H9 (cell line): ENCODE data around the gene EMX2. TPM values are rescaled to one million over a fixed set of nuclear protein-coding genes. Genes with fewer than 3 reads are reported as not detected.

Experiments used
- DNase-seq: peaks from one replicate; pipeline ENCODE4 v3.0.0-alpha.2; 2017
- H2AFZ ChIP-seq: one replicate; pipeline ENCODE4 v1.6.1; 2013; ENCODE audit warnings: mild to moderate bottlenecking, low read length, control low read depth, moderate library complexity
- H2AK5ac ChIP-seq: 2 replicates; pipeline ENCODE4 v1.6.1; 2013; ENCODE audit warnings: low read length, control low read depth, mixed read lengths; ENCODE audit not compliant: insufficient read length
- H2BK120ac ChIP-seq: one replicate; pipeline ENCODE4 v1.6.1; 2013; ENCODE audit warnings: low read depth, mild to moderate bottlenecking, low read length, control low read depth, inconsistent platforms; ENCODE audit not compliant: poor library complexity, severe bottlenecking
- H2BK12ac ChIP-seq: 2 replicates; pipeline ENCODE4 v1.6.1; 2013; ENCODE audit warnings: low read length, control low read depth, mixed read lengths, low read depth; ENCODE audit not compliant: insufficient read length
- H2BK15ac ChIP-seq: 2 replicates; pipeline ENCODE4 v1.6.1; 2013; ENCODE audit warnings: low read depth, low read length, control low read depth
- H2BK20ac ChIP-seq: one replicate; pipeline ENCODE4 v1.6.1; 2013; ENCODE audit warnings: low read depth, mild to moderate bottlenecking, low read length, control low read depth, inconsistent platforms; ENCODE audit not compliant: poor library complexity, severe bottlenecking
- H2BK5ac ChIP-seq: 2 replicates; pipeline ENCODE4 v1.6.1; 2013; ENCODE audit warnings: low read length, control low read depth, mixed read lengths; ENCODE audit not compliant: insufficient read length
- H3K14ac ChIP-seq: 2 replicates; pipeline ENCODE4 v1.6.1; 2013; ENCODE audit warnings: low read length, control low read depth; ENCODE audit not compliant: insufficient read depth
- H3K18ac ChIP-seq: 2 replicates; pipeline ENCODE4 v1.6.1; 2013; ENCODE audit warnings: low read depth, mild to moderate bottlenecking, mixed read lengths, low read length, control low read depth; ENCODE audit not compliant: insufficient read length
- H3K23ac ChIP-seq: 2 replicates; pipeline ENCODE4 v1.6.1; 2013; ENCODE audit warnings: low read length, control low read depth, mixed read lengths, low read depth; ENCODE audit not compliant: insufficient read length
- H3K23me2 ChIP-seq: 2 replicates; pipeline ENCODE4 v1.6.1; 2013; ENCODE audit warnings: low read depth, mild to moderate bottlenecking, mixed read lengths, low read length, control low read depth; ENCODE audit not compliant: insufficient read length, poor library complexity, severe bottlenecking
- H3K27ac ChIP-seq: 2 replicates; pipeline ENCODE4 v1.5.1; 2013; ENCODE audit warnings: low read length, control low read depth, mixed read lengths, low read depth; ENCODE audit not compliant: insufficient read length
- H3K27me3 ChIP-seq: 2 replicates; pipeline ENCODE4 v1.6.1; 2013; ENCODE audit warnings: low read length, control low read depth, inconsistent platforms; ENCODE audit not compliant: insufficient read depth
- H3K4ac ChIP-seq: 2 replicates; pipeline ENCODE4 v1.6.1; 2013; ENCODE audit warnings: low read depth, mild to moderate bottlenecking, control low read depth, inconsistent platforms, low read length, moderate library complexity
- H3K4me1 ChIP-seq: 2 replicates; pipeline ENCODE4 v1.6.1; 2013; ENCODE audit warnings: low read length, control low read depth, inconsistent platforms; ENCODE audit not compliant: insufficient read depth
- H3K4me2 ChIP-seq: 2 replicates; pipeline ENCODE4 v1.6.1; 2013; ENCODE audit warnings: low read length, control low read depth, mixed read lengths; ENCODE audit not compliant: insufficient read length, insufficient read depth
- H3K56ac ChIP-seq: 2 replicates; pipeline ENCODE4 v1.6.1; 2013; ENCODE audit warnings: low read depth, mild to moderate bottlenecking, mixed read lengths, low read length, control low read depth; ENCODE audit not compliant: insufficient read length
- H3K79me1 ChIP-seq: 2 replicates; pipeline ENCODE4 v1.6.1; 2013; ENCODE audit warnings: low read depth, mild to moderate bottlenecking, moderate library complexity, low read length, control low read depth, inconsistent platforms; ENCODE audit not compliant: insufficient read depth, poor library complexity, severe bottlenecking
- H3K79me2 ChIP-seq: 2 replicates; pipeline ENCODE4 v1.6.1; 2013; ENCODE audit warnings: low read length, control low read depth, inconsistent platforms; ENCODE audit not compliant: insufficient read depth
- H3K9ac ChIP-seq: 2 replicates; pipeline ENCODE4 v1.6.1; 2013; ENCODE audit warnings: low read length, control low read depth, mixed read lengths; ENCODE audit not compliant: insufficient read length; ENCODE audit errors: extremely low read depth
- H3K9me3 ChIP-seq: one replicate; pipeline ENCODE4 v1.6.1; 2013; ENCODE audit warnings: low read depth, low read length, inconsistent platforms; ENCODE audit not compliant: control insufficient read depth
- H3T11ph ChIP-seq: one replicate; pipeline ENCODE4 v1.6.1; 2013; ENCODE audit warnings: mild to moderate bottlenecking, low read length, control low read depth, inconsistent platforms
- H4K20me1 ChIP-seq: one replicate; pipeline ENCODE4 v1.6.1; 2013; ENCODE audit not compliant: control insufficient read depth, insufficient read length, insufficient read depth
- H4K5ac ChIP-seq: 2 replicates; pipeline ENCODE4 v1.6.1; 2013; ENCODE audit warnings: low read depth, mild to moderate bottlenecking, mixed read lengths, low read length, control low read depth; ENCODE audit not compliant: insufficient read length
- H4K8ac ChIP-seq: replicated peaks from 2 replicates; pipeline ENCODE4 v1.6.1; 2013; ENCODE audit warnings: low read length, control low read depth, mixed read lengths, low read depth; ENCODE audit not compliant: insufficient read length
- H4K91ac ChIP-seq: 2 replicates; pipeline ENCODE4 v1.6.1; 2013; ENCODE audit warnings: low read depth, mild to moderate bottlenecking, moderate library complexity, mixed read lengths, low read length, control low read depth; ENCODE audit not compliant: insufficient read length
- H3K27ac Mint-ChIP-seq, 3 experiments: 2 replicates in 2 of 3; 3 replicates in 1 of 3; pipeline ENCODE4 v1.8.0; 2020 to 2021; ENCODE audit warnings: mixed read lengths in 3 of 3, mild to moderate bottlenecking in 1 of 3, moderate library complexity in 1 of 3
- H3K27me3 Mint-ChIP-seq: 2 replicates; pipeline ENCODE4 v1.8.0; 2021; ENCODE audit warnings: low read depth, mild to moderate bottlenecking, moderate library complexity, mixed read lengths
- H3K36me3 Mint-ChIP-seq, 3 experiments: 2 replicates in 2 of 3; 3 replicates in 1 of 3; pipeline ENCODE4 v1.8.0; 2020 to 2021; ENCODE audit warnings: low read depth in 3 of 3, mixed read lengths in 3 of 3; ENCODE audit not compliant: insufficient read depth in 1 of 3
- H3K4me1 Mint-ChIP-seq, 2 experiments: 2 replicates each; pipeline ENCODE4 v1.8.0; 2020; ENCODE audit warnings: mixed read lengths in 2 of 2
- H3K4me3 Mint-ChIP-seq, 2 experiments: 2 replicates in 1 of 2; 3 replicates in 1 of 2; pipeline ENCODE4 v1.8.0; 2020 to 2021; ENCODE audit warnings: mild to moderate bottlenecking in 2 of 2, mixed read lengths in 2 of 2, moderate library complexity in 1 of 2
- H3K9me3 Mint-ChIP-seq, 2 experiments: 2 replicates in 1 of 2; 3 replicates in 1 of 2; pipeline ENCODE4 v1.8.0; 2020; ENCODE audit warnings: mild to moderate bottlenecking in 2 of 2, mixed read lengths in 2 of 2, moderate library complexity in 1 of 2
- WGBS: extraction: QIAGEN DNeasy Blood & Tissue Kit; methylation state at CpG from one replicate; pipeline ENCODE4 v1.1.7; 2013; ENCODE audit warnings: missing lambda C conversion rate, low lambda C conversion rate, mixed read lengths; ENCODE audit not compliant: insufficient read length; ENCODE audit errors: extremely low coverage; 5-methylcytosine and 5-hydroxymethylcytosine counted together
- total RNA-seq: library from RNA; stranded (reverse); gene quantifications from 2 replicates; pipeline ENCODE4 v1.2.1, GENCODE V29; 2021
- TF ChIP-seq, protein P1 (sequence below): fragments of 200-600 bp; sonication (generic); conservative IDR thresholded peaks from 3 replicates; pipeline ENCODE4 v1.8.0; 2021; ENCODE audit warnings: antibody characterized with exemption, mild to moderate bottlenecking

Gene EMX2
- total RNA-seq, 1 experiment from 2014 or later, result not detected

GRCh38 chr10:117547016-117547715 lies 4.6 kb downstream of the EMX2 start:
- no peaks in the 10 kb centered on the region for H3K4me1 ChIP-seq
- no peak overlapping the region for H2BK15ac ChIP-seq
- no peaks in the 10 kb centered on the region for H3K9me3 ChIP-seq
- no peak overlapping the region for H3K56ac ChIP-seq
- H3K4me1 Mint-ChIP-seq, result peaks cover 32 to 64% of the 10 kb centered on the region in 2 experiments
- peaks cover 4% of the 10 kb centered on the region for H4K20me1 ChIP-seq
- H3K4ac ChIP-seq, result no peak overlapping the region
- H3K23me2 ChIP-seq, result peaks cover 2% of the 10 kb centered on the region
- no peaks in the 10 kb centered on the region for H3K79me2 ChIP-seq
- H2BK20ac ChIP-seq, result no peak overlapping the region
- H2BK120ac ChIP-seq, result no peak overlapping the region
- no peak overlapping the region for H3K23ac ChIP-seq
- H3T11ph ChIP-seq, result no peak overlapping the region
- H2AK5ac ChIP-seq, result no peak overlapping the region
- H3K27me3 Mint-ChIP-seq, result peaks cover 99% of the 10 kb centered on the region
- H3K79me1 ChIP-seq, result no peaks in the 10 kb centered on the region
- H3K9me3 Mint-ChIP-seq, result peaks cover 0 to 13% of the 10 kb centered on the region in 2 experiments; a peak in 2 of 5 replicates
- no peak for DNase-seq
- H3K27ac ChIP-seq, result no peak overlapping the region
- H4K5ac ChIP-seq, result no peak overlapping the region
- H3K36me3 Mint-ChIP-seq, result no peaks in the 10 kb centered on the region
- no peak overlapping the region for H3K9ac ChIP-seq
- peak overlapping the region in 1 of 2 experiments; percentile 71; a peak in 3 of 5 replicates for H3K4me3 Mint-ChIP-seq
- no peak overlapping the region for H2BK5ac ChIP-seq
- no peak overlapping the region; a peak in 1 of 7 replicates for H3K27ac Mint-ChIP-seq
- no peak overlapping the region for H2BK12ac ChIP-seq
- H4K8ac ChIP-seq, result no peak overlapping the region
- no peak overlapping the region for H4K91ac ChIP-seq
- no peak overlapping the region for H3K14ac ChIP-seq
- H3K18ac ChIP-seq, result no peak overlapping the region
- WGBS, result no CpG with 5 or more reads among the region's 20 CpGs
- H3K4me2 ChIP-seq, result no peak overlapping the region
- H3K27me3 ChIP-seq, result peaks cover 89% of the 10 kb centered on the region
- H2AFZ ChIP-seq, result no peak overlapping the region
- TF ChIP-seq, protein P1, sequence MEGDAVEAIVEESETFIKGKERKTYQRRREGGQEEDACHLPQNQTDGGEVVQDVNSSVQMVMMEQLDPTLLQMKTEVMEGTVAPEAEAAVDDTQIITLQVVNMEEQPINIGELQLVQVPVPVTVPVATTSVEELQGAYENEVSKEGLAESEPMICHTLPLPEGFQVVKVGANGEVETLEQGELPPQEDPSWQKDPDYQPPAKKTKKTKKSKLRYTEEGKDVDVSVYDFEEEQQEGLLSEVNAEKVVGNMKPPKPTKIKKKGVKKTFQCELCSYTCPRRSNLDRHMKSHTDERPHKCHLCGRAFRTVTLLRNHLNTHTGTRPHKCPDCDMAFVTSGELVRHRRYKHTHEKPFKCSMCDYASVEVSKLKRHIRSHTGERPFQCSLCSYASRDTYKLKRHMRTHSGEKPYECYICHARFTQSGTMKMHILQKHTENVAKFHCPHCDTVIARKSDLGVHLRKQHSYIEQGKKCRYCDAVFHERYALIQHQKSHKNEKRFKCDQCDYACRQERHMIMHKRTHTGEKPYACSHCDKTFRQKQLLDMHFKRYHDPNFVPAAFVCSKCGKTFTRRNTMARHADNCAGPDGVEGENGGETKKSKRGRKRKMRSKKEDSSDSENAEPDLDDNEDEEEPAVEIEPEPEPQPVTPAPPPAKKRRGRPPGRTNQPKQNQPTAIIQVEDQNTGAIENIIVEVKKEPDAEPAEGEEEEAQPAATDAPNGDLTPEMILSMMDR, result no peak
